Ovary (tissue), 9 donors: ENCODE results near the gene NR1H4. TPM values are rescaled to one million over a fixed set of nuclear protein-coding genes. Genes with fewer than 3 reads are reported as not detected.

Source experiments
- DNase-seq, 5 donors: peaks; one replicate each; pipeline ENCODE4 v3.0.0-alpha.2; 2019 to 2020
- H3K27ac ChIP-seq, 2 donors: fragments of 200-600 bp; one replicate each; pipeline versions ENCODE4 v1.5.1 to v1.8.0; 2019 to 2022
- H3K27me3 ChIP-seq: fragments of 200-600 bp; one replicate; pipeline ENCODE4 v1.8.0; 2022
- H3K36me3 ChIP-seq: fragments of 200-600 bp; sonication (generic); one replicate; pipeline ENCODE4 v1.5.1; 2019
- H3K4me1 ChIP-seq: one replicate; pipeline ENCODE4 v1.8.1; 2013; ENCODE audit warnings: mild to moderate bottlenecking, moderate library complexity; ENCODE audit not compliant: insufficient read depth
- H3K4me3 ChIP-seq: fragments of 200-600 bp; sonication (generic); one replicate; pipeline ENCODE4 v1.5.1; 2017
- H3K9me3 ChIP-seq, 2 donors: fragments of 200-600 bp in 1 of 2; sonication (generic) in 1 of 2; one replicate each; pipeline versions ENCODE4 v1.5.1 to v1.8.1; 2013 to 2019; ENCODE audit warnings: mild to moderate bottlenecking in 1 of 2, moderate library complexity in 1 of 2
- CTCF ChIP-seq, 3 donors: fragments of 450-650 bp in 2 of 3; fragments of 200-600 bp in 1 of 3; IDR thresholded peaks; one replicate each; pipeline versions ENCODE4 v1.5.1 to v1.8.0; 2016 to 2022; ENCODE audit warnings: antibody characterized with exemption in 3 of 3, mild to moderate bottlenecking in 1 of 3
- EP300 ChIP-seq: sonication (generic); formaldehyde crosslinking; IDR thresholded peaks from one replicate; pipeline ENCODE4 v1.6.1; 2017; ENCODE audit warnings: antibody characterized with exemption
- POLR2A ChIP-seq: fragments of 450-650 bp; IDR thresholded peaks from one replicate; pipeline ENCODE4 v1.6.1; 2017; ENCODE audit warnings: antibody characterized with exemption, mild to moderate bottlenecking, moderate library complexity
- WGBS, 3 donors: extraction: QIAGEN DNeasy Blood & Tissue Kit in 1 of 3; methylation state at CpG; one replicate each; pipeline versions ENCODE4 v1.1.5 to v1.1.7; 2013 to 2017; 5-methylcytosine and 5-hydroxymethylcytosine counted together
- intact Hi-C, 4 donors: fragments of 100-400 bp; cut with DNase I; formaldehyde crosslinking; loops; one replicate each; pipeline versions ENCODE4 v1.11.0 to v1.15.1; 2022 to 2023
- polyA plus RNA-seq, 2 donors: library from polyadenylated mRNA; stranded (reverse); fragments of 200-250 nt in 1 of 2; fragments of 350-450 nt in 1 of 2; fragmentation: Illumina TruSeq in 1 of 2; extraction: RNeasy Lipid Tissue Mini Kit (QIAGEN cat#74804) in 1 of 2; gene quantifications; one replicate each; pipeline ENCODE4 v1.2.3, GENCODE V29; 2013 to 2014
- total RNA-seq, 7 donors: library from RNA; depleted of rRNA in 2 of 7; stranded (reverse); fragments of >200 nt in 2 of 7; fragmentation: NEBNext Ultra II Directional in 3 of 7; extraction: Animal tissue kit (Norgen Biotek cat#: 25700) in 3 of 7; gene quantifications; one replicate each; pipeline versions ENCODE4 v1.1.0 to v1.2.4, GENCODE V29; 2016 to 2023
- donor health status: DM: no; HTN: no; CAD: no; lungs with moderate emphysema.
- donor health status: DM: no; HTN: no; CAD: no.
- donor health status: Bipolar disorder and iron deficiency.
- donor health status: DM: yes; HTN: yes; CAD: no.
- donor health status: DM: no; HTN: no; CAD: no.
- donor health status: DM: yes; HTN: yes; CAD: no.

Gene NR1H4
- total and polyA plus RNA-seq, 9 donors, result 8.8 to 26.2 (median 15.2) TPM

- peaks cover 1% of the 10 kb centered on the region for H3K4me1 ChIP-seq
- no peak for TF ChIP-seq EP300
- no peak for TF ChIP-seq CTCF (IDR thresholded peaks at IDR 0.05)
- TF ChIP-seq POLR2A, result no peak
- H3K27me3 ChIP-seq, result no peaks in the 10 kb centered on the region
- WGBS, 3 donors, result 89 to 93% (median 90%) methylated on average over 1 of the region's 1 CpG
- H3K9me3 ChIP-seq, result no peaks in the 10 kb centered on the region
- H3K36me3 ChIP-seq, result no peaks in the 10 kb centered on the region
- H3K27ac ChIP-seq, result no peak overlapping the region
- DNase-seq, result no peak
- intact Hi-C loops, result no loop called here
- H3K4me3 ChIP-seq, result no peak overlapping the region
Measured at GRCh38 chr12:100504804-100505203, 31.1 kb downstream of the NR1H4 start.

DNA sequence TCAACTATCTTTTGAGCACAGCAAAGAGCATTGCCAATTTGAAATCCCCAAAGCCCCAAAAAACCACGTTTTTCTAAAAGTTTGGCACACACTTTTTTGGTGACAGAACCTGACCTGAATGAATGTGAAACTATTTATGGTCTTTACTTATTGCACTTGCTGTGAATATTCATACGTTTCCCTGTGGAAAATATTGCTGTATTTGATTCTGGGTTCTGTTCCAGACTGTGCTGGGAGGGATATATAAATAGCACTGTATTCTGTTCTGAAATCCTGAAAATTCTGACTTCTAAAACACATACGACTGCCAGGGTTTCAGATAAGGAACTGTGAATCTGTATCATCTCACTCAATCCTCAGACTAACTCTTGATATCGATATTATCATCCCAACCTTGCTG, 35.1 kb downstream of the NR1H4 start:
- no peaks in the 10 kb centered on the region for H3K36me3 ChIP-seq
- no peak overlapping the region for H3K27ac ChIP-seq
- 9 to 25% (median 9%) methylated on average over 4 of the region's 4 CpGs for WGBS, 3 donors
- no peaks in the 10 kb centered on the region for H3K27me3 ChIP-seq
- H3K4me3 ChIP-seq, result no peak overlapping the region
- TF ChIP-seq POLR2A, result no peak
- TF ChIP-seq CTCF (IDR thresholded peaks at IDR 0.05), result no peak
- TF ChIP-seq EP300, result no peak
- no peaks in the 10 kb centered on the region for H3K9me3 ChIP-seq
- no peaks in the 10 kb centered on the region for H3K4me1 ChIP-seq
- no peak for DNase-seq
- intact Hi-C loops, result no loop called here

GRCh38 chr12:100512692-100513091, 39.0 kb downstream of the NR1H4 start:
- no peaks in the 10 kb centered on the region for H3K9me3 ChIP-seq
- DNase-seq, result no peak
- WGBS, 3 donors, result 65 to 82% (median 75%) methylated on average over 3 of the region's 3 CpGs
- no peaks in the 10 kb centered on the region for H3K27me3 ChIP-seq
- no peaks in the 10 kb centered on the region for H3K4me1 ChIP-seq
- H3K36me3 ChIP-seq, result no peaks in the 10 kb centered on the region
- TF ChIP-seq CTCF (IDR thresholded peaks at IDR 0.05), result no peak
- no peak overlapping the region for H3K27ac ChIP-seq
- intact Hi-C loops, result loop anchor here in 1 of 4 donors (5.0 kb wide), 1 partner anchor 1230 kb away; no protein-coding TSS in a partner anchor
- no peak overlapping the region for H3K4me3 ChIP-seq

GRCh38 chr12:100515968-100516367, 42.3 kb downstream of the NR1H4 start:
- no peak overlapping the region for H3K4me3 ChIP-seq
- no peak for DNase-seq
- H3K27ac ChIP-seq, result no peak overlapping the region
- no peaks in the 10 kb centered on the region for H3K9me3 ChIP-seq
- no peak for TF ChIP-seq EP300
- TF ChIP-seq CTCF (IDR thresholded peaks at IDR 0.05), result no peak
- TF ChIP-seq POLR2A, result no peak
- no peaks in the 10 kb centered on the region for H3K36me3 ChIP-seq
- 94 to 99% (median 99%) methylated on average over 3 of the region's 3 CpGs for WGBS, 3 donors
- intact Hi-C loops, result no loop called here
- H3K27me3 ChIP-seq, result no peaks in the 10 kb centered on the region
- peaks cover 7% of the 10 kb centered on the region for H3K4me1 ChIP-seq

DNA sequence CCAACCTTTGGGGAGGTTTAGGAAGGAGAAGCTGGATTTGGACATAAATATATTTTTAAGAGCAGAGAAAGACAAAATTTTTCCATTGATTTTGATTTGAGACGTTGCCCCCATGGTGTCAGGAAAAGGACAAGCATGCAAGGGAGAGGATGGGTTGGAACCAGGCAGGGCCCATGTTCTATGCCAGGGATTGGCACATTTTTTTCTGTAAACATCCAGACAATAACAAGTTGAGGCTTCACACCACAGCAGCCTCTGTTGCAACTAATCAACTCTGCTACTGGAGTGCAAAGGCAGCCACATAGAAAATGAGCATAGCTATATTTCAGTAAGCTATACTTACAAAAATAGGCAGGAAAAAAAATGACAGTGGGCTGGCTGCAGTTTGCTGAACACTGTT, 44.7 kb downstream of the NR1H4 start:
- H3K27me3 ChIP-seq, result no peaks in the 10 kb centered on the region
- peaks cover 7% of the 10 kb centered on the region for H3K4me1 ChIP-seq
- 73 to 86% (median 76%) methylated on average over 1 of the region's 1 CpG for WGBS, 3 donors
- no peak overlapping the region for H3K4me3 ChIP-seq
- no peaks in the 10 kb centered on the region for H3K36me3 ChIP-seq
- intact Hi-C loops, result no loop called here
- no peak overlapping the region for H3K27ac ChIP-seq
- no peak for DNase-seq
- TF ChIP-seq POLR2A (no peak), EP300 (no peak), CTCF (IDR thresholded peaks at IDR 0.05) (no peak)
- no peaks in the 10 kb centered on the region for H3K9me3 ChIP-seq
